Measurements from ENCODE around the gene DOC2A.

The DOC2A gene

DNA sequence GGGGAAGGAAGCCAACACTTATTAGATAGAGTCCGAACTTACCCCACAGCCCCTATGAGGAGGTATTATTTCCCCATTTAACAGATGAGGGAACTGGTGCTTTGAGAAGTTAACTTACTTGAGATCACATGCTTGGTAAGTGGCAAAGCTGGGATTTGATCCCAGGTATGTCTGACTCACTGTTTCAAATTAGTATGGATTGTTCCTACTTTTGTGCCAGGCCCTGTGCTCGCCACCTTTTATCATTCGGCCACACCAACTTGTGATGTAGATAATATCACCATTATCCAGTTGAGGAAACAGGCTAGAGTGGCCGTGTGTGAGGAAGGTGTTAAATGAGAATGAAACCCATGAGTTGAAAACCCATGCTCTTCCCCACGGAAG is 26.1 kb downstream of the DOC2A start:
- no peaks in the 10 kb centered on the region for H3K9me2 ChIP-seq (replicated peaks; ENCODE audit: control insufficient read depth, low read length)
- no peaks in the 10 kb centered on the region for H3K27me3 ChIP-seq (ENCODE audit: control insufficient read depth, low read length)
- no peaks in the 10 kb centered on the region for H4K20me1 ChIP-seq (ENCODE audit: control insufficient read depth, insufficient read depth, low read depth, low read length)
- H3K4me2 ChIP-seq (ENCODE audit: low read length), result no peak overlapping the region
- no peaks in the 10 kb centered on the region for H3K4me1 ChIP-seq (ENCODE audit: control insufficient read depth, low read length)
- H3K4me3 ChIP-seq (ENCODE audit: low read length), result no peak overlapping the region
- no peak for TF ChIP-seq EZH2phosphoT487 (IDR thresholded peaks at IDR 0.05; ENCODE audit: borderline replicate concordance, low read length)
- TF ChIP-seq, protein P1, sequence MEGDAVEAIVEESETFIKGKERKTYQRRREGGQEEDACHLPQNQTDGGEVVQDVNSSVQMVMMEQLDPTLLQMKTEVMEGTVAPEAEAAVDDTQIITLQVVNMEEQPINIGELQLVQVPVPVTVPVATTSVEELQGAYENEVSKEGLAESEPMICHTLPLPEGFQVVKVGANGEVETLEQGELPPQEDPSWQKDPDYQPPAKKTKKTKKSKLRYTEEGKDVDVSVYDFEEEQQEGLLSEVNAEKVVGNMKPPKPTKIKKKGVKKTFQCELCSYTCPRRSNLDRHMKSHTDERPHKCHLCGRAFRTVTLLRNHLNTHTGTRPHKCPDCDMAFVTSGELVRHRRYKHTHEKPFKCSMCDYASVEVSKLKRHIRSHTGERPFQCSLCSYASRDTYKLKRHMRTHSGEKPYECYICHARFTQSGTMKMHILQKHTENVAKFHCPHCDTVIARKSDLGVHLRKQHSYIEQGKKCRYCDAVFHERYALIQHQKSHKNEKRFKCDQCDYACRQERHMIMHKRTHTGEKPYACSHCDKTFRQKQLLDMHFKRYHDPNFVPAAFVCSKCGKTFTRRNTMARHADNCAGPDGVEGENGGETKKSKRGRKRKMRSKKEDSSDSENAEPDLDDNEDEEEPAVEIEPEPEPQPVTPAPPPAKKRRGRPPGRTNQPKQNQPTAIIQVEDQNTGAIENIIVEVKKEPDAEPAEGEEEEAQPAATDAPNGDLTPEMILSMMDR (IDR thresholded peaks at IDR 0.05; ENCODE audit: low read depth, low read length, poor library complexity, severe bottlenecking), result no peak
- peaks cover 98% of the 10 kb centered on the region for H3K36me3 ChIP-seq (ENCODE audit: control insufficient read depth, low read length)
- H3K27ac ChIP-seq (ENCODE audit: low read depth, low read length), result no peak overlapping the region
- no peaks in the 10 kb centered on the region; the same call in 1 of the 2 replicates for H3F3A ChIP-seq (ENCODE audit: control insufficient read depth, insufficient read depth)
- H3K79me2 ChIP-seq (ENCODE audit: control insufficient read depth, low read length), result no peaks in the 10 kb centered on the region
- no peaks in the 10 kb centered on the region for H3K9me3 ChIP-seq (ENCODE audit: control insufficient read depth, insufficient read depth, low read length)

DNA sequence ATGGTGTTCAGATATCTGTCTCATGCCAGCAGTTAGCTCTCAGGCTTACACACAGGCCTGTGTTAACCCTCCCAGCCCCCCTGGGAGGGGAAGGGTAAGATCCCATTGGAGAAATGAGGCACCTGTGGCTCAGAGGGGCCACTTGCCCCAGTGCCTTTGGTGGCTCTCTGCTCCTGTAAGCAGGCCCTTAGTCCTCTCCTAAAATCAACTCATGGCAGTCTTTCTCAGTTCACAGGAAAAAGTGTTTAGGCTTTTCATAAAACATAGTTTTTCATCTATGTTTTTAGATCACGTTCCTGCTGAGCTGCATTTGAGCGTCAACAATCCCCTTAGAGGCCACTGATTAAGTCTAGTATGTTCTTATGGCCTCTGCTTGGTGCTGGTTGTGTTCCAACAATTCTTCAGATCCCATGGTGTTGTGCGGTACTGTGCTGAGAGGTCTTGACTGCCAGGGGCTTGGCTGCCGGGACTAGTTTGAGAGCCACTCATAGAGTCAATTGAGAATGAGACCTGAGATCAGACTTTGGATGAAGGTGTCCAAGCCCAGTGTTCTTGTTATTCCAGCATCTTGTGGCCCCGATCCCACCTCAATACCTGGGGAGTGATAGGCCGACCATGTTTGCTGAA is 26.6 kb downstream of the DOC2A start:
- Histone ChIP-seq H3F3A (ENCODE audit: control insufficient read depth, insufficient read depth) (no peaks in the 10 kb centered on the region; the same call in 1 of the 2 replicates), H3K9me2 (replicated peaks; ENCODE audit: control insufficient read depth, low read length) (no peaks in the 10 kb centered on the region), H3K27ac (ENCODE audit: low read depth, low read length) (no peak overlapping the region), H3K4me1 (ENCODE audit: control insufficient read depth, low read length) (no peaks in the 10 kb centered on the region), H3K79me2 (ENCODE audit: control insufficient read depth, low read length) (no peaks in the 10 kb centered on the region), H3K4me3 (ENCODE audit: low read length) (no peak overlapping the region), H3K4me2 (ENCODE audit: low read length) (no peak overlapping the region), H3K36me3 (ENCODE audit: control insufficient read depth, low read length) (peaks cover 98% of the 10 kb centered on the region), H3K9me3 (ENCODE audit: control insufficient read depth, insufficient read depth, low read length) (no peaks in the 10 kb centered on the region), H3K27me3 (ENCODE audit: control insufficient read depth, low read length) (no peaks in the 10 kb centered on the region), H4K20me1 (ENCODE audit: control insufficient read depth, insufficient read depth, low read depth, low read length) (no peaks in the 10 kb centered on the region)
- TF ChIP-seq EZH2phosphoT487 (IDR thresholded peaks at IDR 0.05; ENCODE audit: borderline replicate concordance, low read length), result no peak
- TF ChIP-seq, protein P1 (IDR thresholded peaks at IDR 0.05; ENCODE audit: low read depth, low read length, poor library complexity, severe bottlenecking), result no peak

DNA sequence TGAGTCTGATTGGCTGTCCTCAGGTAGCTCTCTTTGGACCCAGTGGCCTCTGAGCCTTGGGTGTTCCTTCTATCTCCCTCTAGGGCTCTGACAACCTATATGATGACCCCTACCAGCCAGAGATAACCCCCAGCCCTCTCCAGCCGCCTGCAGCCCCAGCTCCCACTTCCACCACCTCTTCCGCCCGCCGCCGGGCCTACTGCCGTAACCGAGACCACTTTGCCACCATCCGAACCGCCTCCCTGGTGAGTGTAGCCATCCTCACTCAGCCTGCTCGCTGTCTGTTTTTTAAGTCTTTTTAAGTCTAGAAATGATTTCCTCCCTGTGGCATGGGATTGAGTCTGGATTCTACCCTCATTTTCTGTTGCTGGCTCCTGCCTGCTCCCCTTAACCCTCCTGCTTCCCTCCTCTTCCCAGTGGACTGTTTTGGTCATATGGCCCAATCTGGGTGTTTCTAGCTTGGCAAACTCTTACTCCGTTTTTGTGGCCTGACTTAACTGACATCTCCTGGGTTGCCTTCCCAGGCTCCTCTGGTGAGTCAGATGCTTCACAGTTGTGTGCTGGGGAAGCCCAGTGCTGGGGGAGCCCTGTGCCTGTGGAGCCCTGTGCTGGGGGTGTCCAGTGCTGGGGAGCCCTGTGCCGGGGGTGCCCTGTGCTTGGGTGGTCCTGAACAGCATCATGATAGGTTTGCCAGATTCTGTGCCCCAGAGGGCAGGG is 27.2 kb downstream of the DOC2A start:
- no peaks in the 10 kb centered on the region for H4K20me1 ChIP-seq (ENCODE audit: control insufficient read depth, insufficient read depth, low read depth, low read length)
- H3K36me3 ChIP-seq (ENCODE audit: control insufficient read depth, low read length), result peaks cover 99% of the 10 kb centered on the region
- no peaks in the 10 kb centered on the region; the same call in 1 of the 2 replicates for H3K79me2 ChIP-seq (ENCODE audit: control insufficient read depth, low read length)
- H3K9me2 ChIP-seq (replicated peaks; ENCODE audit: control insufficient read depth, low read length), result no peaks in the 10 kb centered on the region
- no peaks in the 10 kb centered on the region for H3K4me1 ChIP-seq (ENCODE audit: control insufficient read depth, low read length)
- H3K27ac ChIP-seq (ENCODE audit: low read depth, low read length), result no peak overlapping the region
- TF ChIP-seq, protein P1 (IDR thresholded peaks at IDR 0.05; ENCODE audit: low read depth, low read length, poor library complexity, severe bottlenecking), result no peak
- TF ChIP-seq EZH2phosphoT487 (IDR thresholded peaks at IDR 0.05; ENCODE audit: borderline replicate concordance, low read length), result no peak
- no peak overlapping the region for H3K4me3 ChIP-seq (ENCODE audit: low read length)
- no peaks in the 10 kb centered on the region for H3K9me3 ChIP-seq (ENCODE audit: control insufficient read depth, insufficient read depth, low read length)
- no peak overlapping the region for H3K4me2 ChIP-seq (ENCODE audit: low read length)
- no peaks in the 10 kb centered on the region for H3F3A ChIP-seq (ENCODE audit: control insufficient read depth, insufficient read depth)
- no peaks in the 10 kb centered on the region for H3K27me3 ChIP-seq (ENCODE audit: control insufficient read depth, low read length)
